ENCODE measurements around the gene ADI1.

GRCh38 chr2:3472296-3472695 is 47.0 kb downstream of the ADI1 start:
- TF ChIP-seq EZH2 (IDR thresholded peaks at IDR 0.05; ENCODE audit: insufficient read depth, poor library complexity, severe bottlenecking) (no peak), EZH2phosphoT487 (IDR thresholded peaks at IDR 0.05; ENCODE audit: insufficient read depth, low read depth) (no peak)
